Measurements from ENCODE around the gene CBFB. TPM values are rescaled to one million over a fixed set of nuclear protein-coding genes. Genes with fewer than 3 reads are reported as not detected.

Gene CBFB
- total RNA-seq, 2 experiments from 2014 or later, result 58.8 to 59.6 TPM

DNA sequence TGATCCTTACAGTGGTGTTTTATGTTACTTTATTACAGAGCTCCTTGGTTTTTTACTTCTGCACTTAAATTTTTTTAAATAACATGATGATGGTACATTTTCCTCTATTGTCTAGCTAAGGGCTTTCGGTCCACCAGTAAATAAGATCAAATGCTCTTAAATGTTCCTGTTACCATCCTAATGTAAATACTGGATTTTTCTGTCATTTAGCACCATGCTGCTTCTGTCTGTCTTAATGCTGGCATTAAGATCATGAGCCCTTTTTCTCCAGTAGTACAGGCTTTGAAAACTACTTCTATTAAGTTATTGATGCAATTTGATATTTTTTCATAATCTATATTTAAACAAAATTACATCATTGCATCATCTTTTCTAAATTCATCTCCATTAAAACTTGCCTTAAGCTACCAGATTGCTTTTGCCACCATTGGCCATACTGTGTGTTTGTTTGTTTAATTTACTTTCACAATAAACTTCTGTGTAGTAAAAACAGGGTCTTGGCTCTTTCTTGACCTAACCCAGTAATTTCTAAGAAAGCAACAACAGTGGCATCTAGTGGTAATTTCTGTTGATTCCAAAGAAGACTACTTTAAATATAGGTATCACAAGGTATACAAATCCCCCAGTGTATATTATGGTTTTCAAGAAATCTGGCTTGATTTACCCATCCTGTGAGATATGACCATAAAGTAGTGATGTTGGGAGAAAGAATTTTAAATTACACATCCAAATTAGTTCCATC is 71.8 kb downstream of the CBFB start:
- Mint-ChIP-seq H3K4me1 (ENCODE audit: low read depth) (no peaks in the 10 kb centered on the region), H3K36me3 (ENCODE audit: low read depth) (peaks cover 13% of the 10 kb centered on the region), H3K4me3 (no peak overlapping the region), H3K9me3 (no peaks in the 10 kb centered on the region), H3K27me3 (no peaks in the 10 kb centered on the region), H3K27ac (no peak overlapping the region)
- TF ChIP-seq, protein P1, sequence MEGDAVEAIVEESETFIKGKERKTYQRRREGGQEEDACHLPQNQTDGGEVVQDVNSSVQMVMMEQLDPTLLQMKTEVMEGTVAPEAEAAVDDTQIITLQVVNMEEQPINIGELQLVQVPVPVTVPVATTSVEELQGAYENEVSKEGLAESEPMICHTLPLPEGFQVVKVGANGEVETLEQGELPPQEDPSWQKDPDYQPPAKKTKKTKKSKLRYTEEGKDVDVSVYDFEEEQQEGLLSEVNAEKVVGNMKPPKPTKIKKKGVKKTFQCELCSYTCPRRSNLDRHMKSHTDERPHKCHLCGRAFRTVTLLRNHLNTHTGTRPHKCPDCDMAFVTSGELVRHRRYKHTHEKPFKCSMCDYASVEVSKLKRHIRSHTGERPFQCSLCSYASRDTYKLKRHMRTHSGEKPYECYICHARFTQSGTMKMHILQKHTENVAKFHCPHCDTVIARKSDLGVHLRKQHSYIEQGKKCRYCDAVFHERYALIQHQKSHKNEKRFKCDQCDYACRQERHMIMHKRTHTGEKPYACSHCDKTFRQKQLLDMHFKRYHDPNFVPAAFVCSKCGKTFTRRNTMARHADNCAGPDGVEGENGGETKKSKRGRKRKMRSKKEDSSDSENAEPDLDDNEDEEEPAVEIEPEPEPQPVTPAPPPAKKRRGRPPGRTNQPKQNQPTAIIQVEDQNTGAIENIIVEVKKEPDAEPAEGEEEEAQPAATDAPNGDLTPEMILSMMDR (IDR thresholded peaks at IDR 0.05), result peak; percentile 38
- CTCF ChIA-PET, result interaction anchor here (1.0 to 3.4 kb wide), 6 partner anchors 19 to 94 kb away, joined by 3 to 18 read pairs (median 6); no protein-coding TSS in a partner anchor
- H3K27ac ChIP-seq (ENCODE audit: low read depth in 1 of 2, low read length in 2 of 2), result no peak overlapping the region
- POLR2A ChIA-PET, result interaction anchor here (0.6 to 1.5 kb wide), 2 partner anchors 83 to 208 kb away, joined by 3 to 5 read pairs; no protein-coding TSS in a partner anchor
- ATAC-seq (ENCODE audit: poor library complexity) (no peak), DNase-seq (peak in 3 of 14 experiments; percentile 48 to 54 (median 48))
- H3K27me3 ChIP-seq (ENCODE audit: control insufficient read depth in 1 of 2, insufficient read depth in 2 of 2, low read length in 2 of 2), result no peaks in the 10 kb centered on the region
- no peak overlapping the region for H3K4me3 ChIP-seq (ENCODE audit: low read length)
- peaks cover 6% of the 10 kb centered on the region for H3K36me3 ChIP-seq (ENCODE audit: insufficient read depth, low read length)
- H3K4me1 ChIP-seq (ENCODE audit: insufficient read depth, low read length), result no peaks in the 10 kb centered on the region
- intact Hi-C loops (cut with DNase I, micrococcal nuclease), result loop anchor here (1.0 to 2.0 kb wide), 3 partner anchors 82 to 123 kb away; no protein-coding TSS in a partner anchor
- H3K9me3 ChIP-seq (ENCODE audit: control insufficient read depth in 1 of 2, insufficient read depth in 1 of 2, low read length in 2 of 2), result no peaks in the 10 kb centered on the region

DNA sequence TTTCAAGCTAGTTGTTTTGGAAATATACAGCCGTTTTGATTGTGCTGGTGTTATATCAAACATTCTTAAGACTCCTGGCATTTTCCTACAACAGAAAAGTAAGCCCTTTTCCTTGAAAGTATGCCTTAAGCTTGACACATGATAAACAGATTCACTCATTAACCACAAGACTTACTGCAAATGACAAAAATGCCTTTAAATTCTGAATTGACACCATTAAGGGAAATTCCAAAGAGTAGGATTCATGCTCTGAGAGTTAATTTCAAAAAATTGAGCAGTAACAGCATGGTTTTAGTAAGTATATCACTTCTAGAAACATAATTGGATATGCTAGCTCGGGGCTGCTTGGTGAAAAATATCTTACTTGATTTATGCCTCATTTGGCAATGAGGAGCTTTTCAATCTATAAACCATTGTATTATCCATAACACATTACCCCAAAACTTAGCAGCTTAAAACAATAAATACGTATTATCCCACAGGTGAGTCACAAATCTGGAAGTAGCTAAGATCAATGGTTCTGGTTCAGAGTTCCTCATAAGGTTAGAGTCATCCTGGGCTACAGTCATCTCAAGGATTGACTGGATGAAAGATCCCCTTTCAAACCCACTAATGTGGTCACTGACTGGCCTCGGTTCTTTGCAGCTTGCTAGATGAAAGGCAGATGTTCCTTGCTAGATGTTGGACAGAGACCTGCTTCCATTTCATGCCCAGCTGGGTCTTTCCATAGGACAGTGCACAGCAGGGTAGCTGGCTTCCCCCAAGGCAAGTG is 72.5 kb downstream of the CBFB start:
- Mint-ChIP-seq H3K27ac (no peak overlapping the region), H3K9me3 (no peaks in the 10 kb centered on the region), H3K4me3 (no peak overlapping the region), H3K36me3 (ENCODE audit: low read depth) (peaks cover 13% of the 10 kb centered on the region), H3K27me3 (no peaks in the 10 kb centered on the region), H3K4me1 (ENCODE audit: low read depth) (no peaks in the 10 kb centered on the region)
- DNase-seq, result no peak
- peaks cover 6% of the 10 kb centered on the region for H3K36me3 ChIP-seq (ENCODE audit: insufficient read depth, low read length)
- H3K4me1 ChIP-seq (ENCODE audit: insufficient read depth, low read length), result no peaks in the 10 kb centered on the region
- H3K9me3 ChIP-seq (ENCODE audit: control insufficient read depth in 1 of 2, insufficient read depth in 1 of 2, low read length in 2 of 2), result no peaks in the 10 kb centered on the region
- no peak overlapping the region for H3K27ac ChIP-seq (ENCODE audit: low read depth in 1 of 2, low read length in 2 of 2)
- H3K27me3 ChIP-seq (ENCODE audit: control insufficient read depth in 1 of 2, insufficient read depth in 2 of 2, low read length in 2 of 2), result no peaks in the 10 kb centered on the region
- TF ChIP-seq, protein P1 (IDR thresholded peaks at IDR 0.05), result no peak
- no peak overlapping the region for H3K4me3 ChIP-seq (ENCODE audit: low read length)
- ATAC-seq (ENCODE audit: poor library complexity), result no peak
- intact Hi-C loops (cut with DNase I, micrococcal nuclease), result loop anchor here (1.0 to 2.0 kb wide), 3 partner anchors 83 to 124 kb away; no protein-coding TSS in a partner anchor
- ChIA-PET POLR2A (interaction anchor here (0.6 to 1.5 kb wide), 3 partner anchors 83 to 207 kb away, joined by 3 to 5 read pairs (median 3); no protein-coding TSS in a partner anchor), CTCF (interaction anchor here (1.4 to 3.4 kb wide), 5 partner anchors 53 to 94 kb away, joined by 3 to 18 read pairs (median 6); no protein-coding TSS in a partner anchor)

DNA sequence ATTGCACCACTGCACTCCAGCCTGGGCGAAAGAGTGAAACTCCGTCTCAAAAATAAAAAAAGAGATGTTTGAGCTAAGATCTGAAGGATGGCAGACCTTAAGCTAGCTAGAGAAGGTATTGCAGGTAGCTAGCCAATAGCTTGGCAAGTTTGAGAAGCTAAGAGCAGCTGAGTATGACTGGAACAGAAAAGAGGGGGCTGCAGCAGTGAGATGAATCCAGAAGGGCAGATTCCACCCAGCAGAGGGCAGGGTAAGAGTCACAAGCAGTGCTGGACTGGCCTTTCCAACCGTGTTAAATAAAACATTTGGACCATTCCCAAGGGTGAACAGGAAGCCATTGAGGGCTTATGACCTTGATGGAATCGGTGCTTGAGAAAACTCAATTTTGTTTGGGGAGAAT is 75.1 kb downstream of the CBFB start:
- Mint-ChIP-seq H3K27ac (no peak overlapping the region), H3K4me1 (ENCODE audit: low read depth) (no peaks in the 10 kb centered on the region), H3K27me3 (no peaks in the 10 kb centered on the region), H3K36me3 (ENCODE audit: low read depth) (peaks cover 13% of the 10 kb centered on the region), H3K9me3 (no peaks in the 10 kb centered on the region), H3K4me3 (peak overlapping the region; percentile 1)
- ATAC-seq (ENCODE audit: poor library complexity) (no peak), DNase-seq (no peak)
- CTCF ChIA-PET, result interaction anchor here (1.3 to 1.8 kb wide), 3 partner anchors 51 to 157 kb away, joined by 3 to 7 read pairs (median 3); no protein-coding TSS in a partner anchor
- TF ChIP-seq, protein P1 (IDR thresholded peaks at IDR 0.05), result no peak
- Histone ChIP-seq H3K27ac (ENCODE audit: low read depth in 1 of 2, low read length in 2 of 2) (no peak overlapping the region), H3K36me3 (ENCODE audit: insufficient read depth, low read length) (peaks cover 3% of the 10 kb centered on the region), H3K27me3 (ENCODE audit: control insufficient read depth in 1 of 2, insufficient read depth in 2 of 2, low read length in 2 of 2) (no peaks in the 10 kb centered on the region), H3K4me1 (ENCODE audit: insufficient read depth, low read length) (peaks cover 3% of the 10 kb centered on the region), H3K4me3 (ENCODE audit: low read length) (no peak overlapping the region), H3K9me3 (ENCODE audit: control insufficient read depth in 1 of 2, insufficient read depth in 1 of 2, low read length in 2 of 2) (no peaks in the 10 kb centered on the region)
- intact Hi-C loops (cut with DNase I, micrococcal nuclease), result no loop called here
- POLR2A ChIA-PET, result interaction anchor here (0.9 kb wide), 1 partner anchor 74 kb away, joined by 3 read pairs; no protein-coding TSS in a partner anchor

Measured in CD4-positive, alpha-beta T cell (primary cell).